ENCODE results near the gene LMBRD1. TPM values are rescaled to one million over a fixed set of nuclear protein-coding genes. Genes with fewer than 3 reads are reported as not detected.

LMBRD1 gene
- total RNA-seq, 1 experiment from 2014 or later: 17.0 TPM

GRCh38 chr6:69818223-69818930 lies 21.6 kb upstream of the LMBRD1 start:
- no peak overlapping the region for H3K27ac Mint-ChIP-seq

More at GRCh38 chr6:69818223-69818930, 21.6 kb upstream of the LMBRD1 start:
- H2BK5ac ChIP-seq (ENCODE audit: insufficient read length, low read length): no peak overlapping the region
- no peak overlapping the region for H3K4me2 ChIP-seq (ENCODE audit: insufficient read depth, insufficient read length, low read length)
- no peak overlapping the region for H2AK5ac ChIP-seq (ENCODE audit: insufficient read length, low read length)
- H3K79me1 ChIP-seq (ENCODE audit: insufficient read depth, low read depth, low read length, poor library complexity, severe bottlenecking): no peaks in the 10 kb centered on the region
- DNase-seq: no peak
- Mint-ChIP-seq H3K9me3 (no peaks in the 10 kb centered on the region), H3K36me3 (ENCODE audit: insufficient read depth in 1 of 3, low read depth in 3 of 3) (no peaks in the 10 kb centered on the region), H3K27me3 (ENCODE audit: low read depth) (no peaks in the 10 kb centered on the region), H3K4me3 (no peak overlapping the region), H3K4me1 (peaks cover 26 to 30% of the 10 kb centered on the region in 2 experiments)
- TF ChIP-seq CTCF (conservative IDR thresholded peaks at IDR 0.05): no peak
- no peak overlapping the region for H3K18ac ChIP-seq (ENCODE audit: insufficient read length, low read depth, low read length)
- no peak overlapping the region for H2BK12ac ChIP-seq (ENCODE audit: insufficient read length, low read depth, low read length)
- no peak overlapping the region for H4K91ac ChIP-seq (ENCODE audit: insufficient read length, low read depth, low read length)
- H2BK20ac ChIP-seq (ENCODE audit: low read depth, low read length, poor library complexity, severe bottlenecking): no peak overlapping the region
- H2AFZ ChIP-seq (ENCODE audit: low read length): no peak overlapping the region
- H4K5ac ChIP-seq (ENCODE audit: insufficient read length, low read depth, low read length): no peak overlapping the region
- H3K9me3 ChIP-seq (ENCODE audit: control insufficient read depth, low read depth, low read length): no peaks in the 10 kb centered on the region
- H3K23ac ChIP-seq (ENCODE audit: insufficient read length, low read depth, low read length): no peak overlapping the region
- no peak overlapping the region for H3K56ac ChIP-seq (ENCODE audit: insufficient read length, low read depth, low read length)
- no peaks in the 10 kb centered on the region for H3K79me2 ChIP-seq (ENCODE audit: insufficient read depth, low read length)
- H3K23me2 ChIP-seq (ENCODE audit: insufficient read length, low read depth, low read length, poor library complexity, severe bottlenecking): no peaks in the 10 kb centered on the region
- no peak overlapping the region for H3K14ac ChIP-seq (ENCODE audit: insufficient read depth, low read length)
- no CpG with 5 or more reads among the region's 2 CpGs for WGBS (ENCODE audit: extremely low coverage, insufficient read length, low lambda C conversion rate)
- H2BK120ac ChIP-seq (ENCODE audit: low read depth, low read length, poor library complexity, severe bottlenecking): no peak overlapping the region
- H2BK15ac ChIP-seq (ENCODE audit: low read depth, low read length): no peak overlapping the region
- peaks cover 6% of the 10 kb centered on the region; the same call in 1 of the 2 replicates for H3K4me1 ChIP-seq (ENCODE audit: insufficient read depth, low read length)
- no peaks in the 10 kb centered on the region for H3K27me3 ChIP-seq (ENCODE audit: insufficient read depth, low read length)
- H3K27ac ChIP-seq (ENCODE audit: insufficient read length, low read depth, low read length): no peak overlapping the region
- H3T11ph ChIP-seq (ENCODE audit: low read length): no peak overlapping the region
- no peak overlapping the region for H4K8ac ChIP-seq (replicated peaks; ENCODE audit: insufficient read length, low read depth, low read length)
- H3K4ac ChIP-seq (ENCODE audit: low read depth, low read length): no peak overlapping the region
- no peaks in the 10 kb centered on the region for H4K20me1 ChIP-seq (ENCODE audit: control insufficient read depth, insufficient read depth, insufficient read length)
- H3K9ac ChIP-seq (ENCODE audit: extremely low read depth, insufficient read length, low read length): no peak overlapping the region

All from H9 (cell line).